GM12878 (cell line): ENCODE results near the gene EPHB2. TPM values are rescaled to one million over a fixed set of nuclear protein-coding genes. Genes with fewer than 3 reads are reported as not detected.

Source experiments
- ATAC-seq: fragments of 200-7000 bp; cut with Tn5 transposase; 3 replicates; pipeline ENCODE4 v1.9.1; 2020; ENCODE audit warnings: mild to moderate bottlenecking, moderate library complexity
- BruUV-seq: library from RNA; stranded (reverse); fragments of 400-500 nt; replicated peaks from 2 replicates; lab custom pipeline; 2021; lab: Mats Ljungman, UMichigan
- CTCF ChIA-PET: fragments of 300-600 bp; sonication (Branson Sonifier 250); formaldehyde crosslinking; extraction: SDS; loops from one replicate; lab custom pipeline; 2021; ENCODE audit warnings: inconsistent platforms; lab: Yijun Ruan, JAX
- POLR2A ChIA-PET: fragments of 350-600 bp; formaldehyde crosslinking; extraction: SDS; loops from one replicate; lab custom pipeline; 2021; ENCODE audit warnings: inconsistent platforms; lab: Charles Lee
- RAD21 ChIA-PET: fragments of 300-600 bp; sonication (Branson Sonifier 250); formaldehyde crosslinking; loops from one replicate; lab custom pipeline; 2023; ENCODE audit warnings: antibody characterized with exemption; ENCODE audit not compliant: unreplicated experiment; lab: Charles Lee
- SMC1A ChIA-PET: fragments of 300-600 bp; sonication (Branson Sonifier 250); formaldehyde crosslinking; loops from one replicate; lab custom pipeline; 2023; ENCODE audit not compliant: unreplicated experiment, uncharacterized antibody; lab: Charles Lee
- DNase-seq: peaks from one replicate; pipeline ENCODE4 v3.0.0-alpha.2; 2011; ENCODE audit warnings: low read depth, low spot score
- FAIRE-seq: peaks from 3 replicates; lab custom pipeline; 2011; peaks lifted over from hg19 to GRCh38; lab: Jason Lieb, UNC
- H2AFZ ChIP-seq: 2 replicates; pipeline ENCODE4 v1.6.0; 2011; ENCODE audit warnings: low read depth, low read length, control low read depth; ENCODE audit not compliant: control insufficient read depth
- H3K27ac ChIP-seq: 2 replicates; pipeline ENCODE4 v1.5.1; 2011; ENCODE audit warnings: control low read depth; ENCODE audit not compliant: control insufficient read depth, insufficient read depth
- H3K27me3 ChIP-seq, 2 experiments: replicated peaks in 1 of 2; 2 replicates each; pipeline versions ENCODE4 v1.6.0 to v1.6.1; 2011; ENCODE audit warnings: low read length in 1 of 2; ENCODE audit not compliant: control insufficient read depth in 2 of 2, insufficient read depth in 2 of 2
- H3K36me3 ChIP-seq, 2 experiments: 2 replicates each; pipeline ENCODE4 v1.5.1; 2011; ENCODE audit warnings: low read length in 1 of 2; ENCODE audit not compliant: control insufficient read depth in 2 of 2, insufficient read depth in 2 of 2
- H3K4me1 ChIP-seq: 2 replicates; pipeline ENCODE4 v1.6.1; 2011; ENCODE audit warnings: mild to moderate bottlenecking, low read length, moderate library complexity, mixed read lengths; ENCODE audit not compliant: control insufficient read depth, insufficient read depth
- H3K4me2 ChIP-seq: 2 replicates; pipeline ENCODE4 v1.6.0; 2011; ENCODE audit warnings: control low read depth; ENCODE audit not compliant: control insufficient read depth, insufficient read depth
- H3K4me3 ChIP-seq: fragments of 200-600 bp; sonication (generic); 2 replicates; pipeline ENCODE4 v1.5.1; 2016
- H3K79me2 ChIP-seq: 2 replicates; pipeline ENCODE4 v1.6.0; 2011; ENCODE audit warnings: low read length; ENCODE audit not compliant: control insufficient read depth, insufficient read depth
- H3K9ac ChIP-seq: 2 replicates; pipeline ENCODE4 v1.8.0; 2011; ENCODE audit warnings: low read length, control low read depth, mixed read lengths; ENCODE audit not compliant: control insufficient read depth, insufficient read depth
- H3K9me3 ChIP-seq: replicated peaks from 3 replicates; pipeline ENCODE4 v1.5.1; 2011; ENCODE audit warnings: mild to moderate bottlenecking, low read length; ENCODE audit not compliant: control insufficient read depth, insufficient read depth
- H4K20me1 ChIP-seq: 2 replicates; pipeline ENCODE4 v1.6.0; 2011; ENCODE audit not compliant: control insufficient read depth, insufficient read depth
- CBX3 ChIP-seq: fragments of 200-600 bp; sonication (generic); IDR thresholded peaks from 2 replicates; pipeline ENCODE4 v1.6.1; 2016; ENCODE audit warnings: low read depth, borderline replicate concordance
- HSF1 ChIP-seq: fragments of 150-350 bp; IDR thresholded peaks from 2 replicates; pipeline ENCODE4 v1.6.1; 2014; ENCODE audit warnings: mild to moderate bottlenecking, low read depth, low read length
- IRF4 ChIP-seq: IDR thresholded peaks from 2 replicates; pipeline ENCODE4 v1.6.1; 2011; ENCODE audit warnings: low read depth, low read length
- USF2 ChIP-seq: IDR thresholded peaks from 2 replicates; pipeline ENCODE4 v1.6.1; 2011; ENCODE audit warnings: low read depth, low read length, improper control_type of control experiment, borderline replicate concordance
- WGBS: methylation state at CpG from one replicate; pipeline ENCODE4 v1.1.6; 2016; ENCODE audit warnings: low lambda C conversion rate; ENCODE audit not compliant: insufficient replicate concordance, insufficient coverage; ENCODE audit errors: missing lambda C conversion rate; 5-methylcytosine and 5-hydroxymethylcytosine counted together
- in situ Hi-C: fragments of 300-500 bp; cut with MboI; formaldehyde crosslinking; loops from 9 replicates; pipeline ENCODE4 v1.14.3; 2018; ENCODE audit warnings: mixed read lengths
- intact Hi-C: fragments of 100-400 bp; cut with micrococcal nuclease; formaldehyde crosslinking; loops from one replicate; pipeline ENCODE4 v1.14.2; 2022; ENCODE audit not compliant: unreplicated experiment
- polyA plus RNA-seq, 11 experiments: library from polyadenylated mRNA; depleted of rRNA in 4 of 11; unstranded in 6 of 11; stranded (reverse) in 5 of 11; fragments of >200 nt; fragmentation: Nextera tagmentation in 4 of 11; fragmentation: Illumina TruSeq in 1 of 11; extraction: Ambion mirVana in 4 of 11; extraction: Trizol in 1 of 11; gene quantifications; 1 replicate in 1 of 11; 2 replicates in 10 of 11; pipeline versions ENCODE4 v1.2.1 to v1.2.3, GENCODE V29; 2011 to 2016; ENCODE audit warnings: inconsistent platforms in 2 of 11, missing spikeins in 2 of 11, low read depth in 1 of 11
- total RNA-seq, 4 experiments: library from RNA; depleted of rRNA in 3 of 4; stranded (reverse); fragments of >200 nt in 3 of 4; fragmentation: Illumina TruSeq in 1 of 4; extraction: Trizol in 1 of 4; gene quantifications; 2 replicates each; pipeline versions ENCODE4 v1.2.1 to v1.2.3, GENCODE V29; 2013 to 2021
- TF ChIP-seq, protein P1 (sequence below), 3 experiments: IDR thresholded peaks in 2 of 3; conservative IDR thresholded peaks in 1 of 3; 2 replicates each; pipeline ENCODE4 v1.5.1; 2011; ENCODE audit warnings: low read depth in 3 of 3, low read length in 3 of 3, mild to moderate bottlenecking in 3 of 3, control low read depth in 2 of 3, moderate library complexity in 2 of 3, inconsistent platforms in 1 of 3, mixed read lengths in 1 of 3; ENCODE audit not compliant: control insufficient read depth in 2 of 3, insufficient read depth in 1 of 3; ENCODE audit errors: extremely low read depth in 1 of 3

The EPHB2 gene
- total and polyA plus RNA-seq, 10 of the 15 experiments (the other 5 are each of a cell fraction or from before 2014, with no cell fraction given), result 0.13 to 3.3 (median 0.92) TPM

DNA sequence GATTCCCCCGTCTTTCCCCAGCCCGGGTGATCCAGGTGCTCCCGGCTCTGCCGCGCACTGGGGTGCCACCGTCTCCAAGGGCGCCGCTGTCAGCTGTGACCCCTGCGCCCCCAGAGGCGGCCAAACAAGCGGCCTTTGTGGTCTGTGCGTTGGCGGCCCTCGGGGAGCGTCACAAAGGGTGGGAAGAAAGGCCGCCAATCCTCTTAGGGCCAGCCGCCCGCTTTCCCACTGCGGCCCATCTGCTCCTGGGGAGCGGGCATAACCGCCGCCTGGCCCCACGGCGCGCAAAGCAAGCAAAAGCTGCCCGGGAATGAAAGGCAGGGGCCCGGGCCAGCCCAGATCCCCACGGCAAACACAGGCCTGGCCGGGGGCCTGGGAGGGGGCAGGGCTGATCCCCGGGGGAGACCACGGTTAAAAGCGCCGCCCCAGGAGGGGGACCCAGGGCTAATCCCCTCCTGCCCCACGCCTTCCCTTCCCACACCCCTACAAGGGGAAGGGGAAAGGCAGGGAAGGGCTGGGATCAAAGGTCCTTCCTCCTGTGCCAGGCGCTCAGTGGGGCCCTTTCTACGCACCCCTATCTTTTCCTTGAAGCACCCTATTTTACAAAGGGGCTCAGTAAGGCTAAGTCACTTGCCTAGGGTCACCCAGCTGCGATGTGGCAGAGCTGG, 33.6 kb upstream of the EPHB2 start (continued):
- no peak for TF ChIP-seq USF2
- TF ChIP-seq, all 136 proteins: peak for 0

DNA sequence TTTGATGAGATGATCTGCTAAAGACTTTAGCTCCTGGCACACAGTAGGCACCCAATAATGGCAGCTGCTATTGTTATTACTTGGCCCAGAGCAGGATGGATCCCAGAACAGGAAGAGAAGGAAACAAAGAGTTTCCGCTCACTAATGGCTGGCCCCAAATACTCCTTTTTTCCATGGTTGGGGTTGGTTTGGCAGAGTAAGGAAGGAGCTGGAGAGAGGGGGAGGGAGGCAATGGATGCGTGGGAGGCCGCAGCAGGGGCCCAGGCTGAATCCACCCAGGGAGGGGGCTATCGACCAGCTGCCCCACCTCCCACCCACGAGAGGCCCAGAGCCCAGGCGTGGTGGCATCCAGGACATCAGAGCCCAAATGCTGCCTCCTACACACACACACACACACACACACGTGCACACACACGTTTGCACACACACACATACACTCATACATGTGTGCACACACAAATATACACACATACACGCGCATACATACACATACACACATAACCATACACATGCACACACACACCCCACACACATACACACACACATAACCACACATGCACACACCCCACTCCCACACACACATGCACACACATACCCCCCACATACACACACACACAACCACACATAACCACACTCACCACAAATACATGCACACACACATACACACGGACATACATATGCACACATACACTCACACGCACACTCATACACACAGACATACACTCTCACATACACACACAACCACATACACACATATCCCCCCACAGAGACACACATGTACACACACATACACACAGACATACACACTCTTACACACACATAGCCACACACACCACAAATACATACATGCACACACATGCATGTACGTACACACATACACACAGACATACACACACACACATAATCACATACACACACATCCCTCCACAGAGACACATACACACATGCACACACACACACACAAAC, 32.4 kb upstream of the EPHB2 start:
- TF ChIP-seq HSF1, result no peak
- TF ChIP-seq, protein P1, sequence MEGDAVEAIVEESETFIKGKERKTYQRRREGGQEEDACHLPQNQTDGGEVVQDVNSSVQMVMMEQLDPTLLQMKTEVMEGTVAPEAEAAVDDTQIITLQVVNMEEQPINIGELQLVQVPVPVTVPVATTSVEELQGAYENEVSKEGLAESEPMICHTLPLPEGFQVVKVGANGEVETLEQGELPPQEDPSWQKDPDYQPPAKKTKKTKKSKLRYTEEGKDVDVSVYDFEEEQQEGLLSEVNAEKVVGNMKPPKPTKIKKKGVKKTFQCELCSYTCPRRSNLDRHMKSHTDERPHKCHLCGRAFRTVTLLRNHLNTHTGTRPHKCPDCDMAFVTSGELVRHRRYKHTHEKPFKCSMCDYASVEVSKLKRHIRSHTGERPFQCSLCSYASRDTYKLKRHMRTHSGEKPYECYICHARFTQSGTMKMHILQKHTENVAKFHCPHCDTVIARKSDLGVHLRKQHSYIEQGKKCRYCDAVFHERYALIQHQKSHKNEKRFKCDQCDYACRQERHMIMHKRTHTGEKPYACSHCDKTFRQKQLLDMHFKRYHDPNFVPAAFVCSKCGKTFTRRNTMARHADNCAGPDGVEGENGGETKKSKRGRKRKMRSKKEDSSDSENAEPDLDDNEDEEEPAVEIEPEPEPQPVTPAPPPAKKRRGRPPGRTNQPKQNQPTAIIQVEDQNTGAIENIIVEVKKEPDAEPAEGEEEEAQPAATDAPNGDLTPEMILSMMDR (IDR thresholded peaks at IDR 0.05 in 2 of 3, conservative IDR thresholded peaks at IDR 0.05 in 1 of 3; ENCODE audit: control insufficient read depth in 2 of 3, extremely low read depth in 1 of 3, insufficient read depth in 1 of 3, low read depth in 3 of 3, low read length in 3 of 3), result no peak
- TF ChIP-seq CBX3, result no peak
- TF ChIP-seq IRF4, result no peak

More for the DNA sequence above, 32.4 kb upstream of the EPHB2 start:
- no peaks in the 10 kb centered on the region for H4K20me1 ChIP-seq
- no peaks in the 10 kb centered on the region for H3K4me1 ChIP-seq
- ATAC-seq (no peak), DNase-seq (no peak), FAIRE-seq (no peak)
- in situ Hi-C loops, result no loop called here
- ChIA-PET SMC1A (no interaction called here), POLR2A (no interaction called here), CTCF (interaction anchor here (0.9 kb wide), 1 partner anchor 9 kb away, joined by 3 read pairs; no protein-coding TSS in a partner anchor), RAD21 (no interaction called here)
- BruUV-seq, result no TSS peak
- no peak overlapping the region for H3K27ac ChIP-seq
- no peak overlapping the region for H2AFZ ChIP-seq
- H3K79me2 ChIP-seq, result no peaks in the 10 kb centered on the region
- intact Hi-C loops, result no loop called here
- H3K36me3 ChIP-seq, result no peaks in the 10 kb centered on the region
- no peaks in the 10 kb centered on the region; a peak in 2 of 4 replicates for H3K27me3 ChIP-seq
- H3K9ac ChIP-seq, result no peak overlapping the region
- no peak overlapping the region for H3K4me2 ChIP-seq
- H3K4me3 ChIP-seq, result no peak overlapping the region
- H3K9me3 ChIP-seq, result no peaks in the 10 kb centered on the region
- 72% methylated on average over 10 of the region's 13 CpGs for WGBS
